ENCODE measurements around the gene KCNQ1.

DNA sequence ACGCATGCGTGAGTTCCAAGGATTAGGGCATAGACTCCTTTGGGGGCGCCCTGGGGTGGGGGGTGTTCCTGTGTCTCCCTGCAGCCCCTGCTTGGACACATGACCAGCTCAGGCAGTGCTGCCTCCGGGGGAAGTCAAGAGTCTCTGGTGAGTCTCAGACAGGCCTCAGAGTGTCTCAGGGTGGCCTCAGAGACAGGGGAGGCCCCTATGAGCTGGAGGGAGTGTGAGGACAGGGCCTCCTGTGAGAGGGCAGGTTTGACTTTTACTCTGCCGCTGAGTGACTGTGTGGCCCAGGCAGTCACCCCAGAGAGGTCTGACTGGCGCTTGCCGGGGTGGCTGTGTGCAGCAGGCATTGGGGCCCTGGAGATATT, 296.2 kb downstream of the KCNQ1 start:
- no peak for TF ChIP-seq CTCF (IDR thresholded peaks at IDR 0.05; ENCODE audit: extremely low read depth in 1 of 2, insufficient read depth in 1 of 2, low read depth in 1 of 2, low read length in 2 of 2)
- no peak for TF ChIP-seq POLR2AphosphoS5 (IDR thresholded peaks at IDR 0.05; ENCODE audit: insufficient read depth, low read depth, low read length)
- TF ChIP-seq EZH2 (IDR thresholded peaks at IDR 0.05; ENCODE audit: borderline replicate concordance, low read depth, low read length, severe bottlenecking): no peak
- no peak for TF ChIP-seq POLR2A (IDR thresholded peaks at IDR 0.05; ENCODE audit: low read depth, low read length)
- TF ChIP-seq JUN (IDR thresholded peaks at IDR 0.05; ENCODE audit: borderline replicate concordance, insufficient read depth, insufficient read length, low read depth): no peak
